WTC11 (cell line): ENCODE results near the gene CDH2. TPM values are rescaled to one million over a fixed set of nuclear protein-coding genes. Genes with fewer than 3 reads are reported as not detected.

Experiments
- ATAC-seq: fragments of 200-7000 bp; cut with Tn5 transposase; 2 replicates; pipeline ENCODE4 v1.10.0; 2021; ENCODE audit warnings: mild to moderate bottlenecking, moderate library complexity
- CTCF ChIA-PET: fragments of 300-600 bp; sonication (Branson Sonifier 250); formaldehyde crosslinking; loops from one replicate; lab custom pipeline; 2021; ENCODE audit warnings: antibody characterized with exemption; lab: Charles Lee
- POLR2A ChIA-PET: fragments of 350-600 bp; sonication (Branson Sonifier 250); formaldehyde crosslinking; loops from one replicate; lab custom pipeline; 2021; ENCODE audit warnings: antibody characterized with exemption; lab: Charles Lee
- DNase-seq: peaks from one replicate; pipeline ENCODE4 v3.0.0; 2021; ENCODE audit warnings: low spot score
- H3K27ac Mint-ChIP-seq: 2 replicates; pipeline ENCODE4 v1.8.0; 2021; ENCODE audit warnings: mixed read lengths
- H3K27me3 Mint-ChIP-seq: 2 replicates; pipeline ENCODE4 v1.8.0; 2021; ENCODE audit warnings: low read depth, mild to moderate bottlenecking, moderate library complexity, mixed read lengths
- H3K36me3 Mint-ChIP-seq: 2 replicates; pipeline ENCODE4 v1.8.0; 2021; ENCODE audit warnings: mixed read lengths
- H3K4me1 Mint-ChIP-seq: 2 replicates; pipeline ENCODE4 v1.8.0; 2022; ENCODE audit warnings: mixed read lengths
- H3K4me3 Mint-ChIP-seq: 2 replicates; pipeline ENCODE4 v1.8.0; 2021; ENCODE audit warnings: mild to moderate bottlenecking, moderate library complexity, mixed read lengths
- H3K9me3 Mint-ChIP-seq: 2 replicates; pipeline ENCODE4 v1.8.0; 2021; ENCODE audit warnings: mixed read lengths
- ETV6 ChIP-seq: sonication (generic); formaldehyde crosslinking; IDR thresholded peaks from 2 replicates; pipeline ENCODE4 v1.8.1; 2022; ENCODE audit warnings: mild to moderate bottlenecking, missing genetic modification reagents
- GABPB1 ChIP-seq: sonication (generic); formaldehyde crosslinking; IDR thresholded peaks from 2 replicates; pipeline ENCODE4 v1.8.1; 2023; ENCODE audit warnings: mild to moderate bottlenecking, missing genetic modification reagents
- GRHL2 ChIP-seq: fragments of 250-450 bp; sonication (Bioruptor Pico); IDR thresholded peaks from 2 replicates; pipeline ENCODE4 v1.8.0; 2022; ENCODE audit warnings: mild to moderate bottlenecking, moderate library complexity; ENCODE audit not compliant: insufficient replicate concordance, severe bottlenecking
- IRF2 ChIP-seq: sonication (generic); formaldehyde crosslinking; IDR thresholded peaks from 2 replicates; pipeline ENCODE4 v1.8.0; 2022; ENCODE audit warnings: low read depth, missing genetic modification reagents, borderline replicate concordance
- KAT7 ChIP-seq: sonication (generic); formaldehyde crosslinking; IDR thresholded peaks from 2 replicates; pipeline ENCODE4 v1.8.1; 2023; ENCODE audit warnings: missing genetic modification reagents, mild to moderate bottlenecking, borderline replicate concordance
- NFATC4 ChIP-seq: fragments of 250-450 bp; sonication (Bioruptor Pico); IDR thresholded peaks from 2 replicates; pipeline ENCODE4 v1.9.0; 2021; ENCODE audit warnings: mild to moderate bottlenecking
- NFE2L1 ChIP-seq: sonication (generic); formaldehyde crosslinking; IDR thresholded peaks from 2 replicates; pipeline ENCODE4 v1.8.1; 2023; ENCODE audit warnings: missing genetic modification reagents
- TEAD1 ChIP-seq: sonication (generic); formaldehyde crosslinking; IDR thresholded peaks from 2 replicates; pipeline ENCODE4 v1.8.0; 2022; ENCODE audit warnings: mild to moderate bottlenecking, missing genetic modification reagents
- total RNA-seq: library from RNA; stranded (reverse); gene quantifications from 3 replicates; pipeline ENCODE4 v1.2.3, GENCODE V29; 2021
- TF ChIP-seq, protein P1 (sequence below): fragments of 250-450 bp; sonication (Bioruptor Pico); IDR thresholded peaks from 2 replicates; pipeline ENCODE4 v1.9.0; 2021; ENCODE audit warnings: mild to moderate bottlenecking, borderline replicate concordance
- TF ChIP-seq, protein P2 (sequence below): sonication (generic); formaldehyde crosslinking; IDR thresholded peaks from 2 replicates; pipeline ENCODE4 v1.8.1; 2022; ENCODE audit warnings: mild to moderate bottlenecking, missing genetic modification reagents, moderate library complexity, borderline replicate concordance
- TF ChIP-seq, protein P3 (sequence below): sonication (generic); formaldehyde crosslinking; conservative IDR thresholded peaks from 2 replicates; pipeline ENCODE4 v1.8.1; 2023; ENCODE audit warnings: mild to moderate bottlenecking, low read depth, missing genetic modification reagents, moderate library complexity
- TF ChIP-seq, protein P4 (sequence below): sonication (generic); formaldehyde crosslinking; IDR thresholded peaks from 2 replicates; pipeline ENCODE4 v1.8.0; 2023; ENCODE audit warnings: missing genetic modification reagents
- TF ChIP-seq, protein P5 (sequence below): sonication (generic); formaldehyde crosslinking; IDR thresholded peaks from 2 replicates; pipeline ENCODE4 v1.8.1; 2022; ENCODE audit warnings: missing genetic modification reagents, borderline replicate concordance
- TF ChIP-seq, protein P6 (sequence below): fragments of 200-600 bp; IDR thresholded peaks from 2 replicates; pipeline ENCODE4 v1.8.0; 2022; ENCODE audit warnings: antibody characterized with exemption
- TF ChIP-seq, protein P7 (sequence below): sonication (generic); formaldehyde crosslinking; IDR thresholded peaks from 2 replicates; pipeline ENCODE4 v1.8.1; 2023; ENCODE audit warnings: mild to moderate bottlenecking, missing genetic modification reagents, borderline replicate concordance
- TF ChIP-seq, protein P8 (sequence below): sonication (generic); formaldehyde crosslinking; IDR thresholded peaks from 2 replicates; pipeline ENCODE4 v1.8.0; 2022; ENCODE audit warnings: mild to moderate bottlenecking, missing genetic modification reagents

Gene CDH2
- total RNA-seq, 1 experiment from 2014 or later, result 17.3 TPM

DNA sequence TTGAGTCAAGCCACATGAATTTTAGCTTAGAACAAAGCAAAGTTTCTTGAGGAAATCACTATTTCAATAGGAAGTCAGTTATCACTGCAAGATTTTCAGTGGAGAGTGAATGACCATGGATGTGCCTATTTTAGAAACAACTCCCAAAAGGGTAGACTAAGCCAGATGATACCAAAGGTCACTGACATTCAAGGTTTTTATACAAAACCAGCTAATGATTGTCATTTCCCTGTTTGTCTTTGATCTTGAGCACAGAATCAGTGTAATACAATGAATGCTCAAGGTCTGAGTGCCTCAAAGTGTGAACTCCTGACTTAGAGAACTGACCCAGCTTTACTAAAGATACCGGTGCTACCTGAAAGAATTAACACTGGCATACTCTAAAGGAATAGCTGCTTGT, 60.5 kb downstream of the CDH2 start (continued):
- TF ChIP-seq, protein P1, sequence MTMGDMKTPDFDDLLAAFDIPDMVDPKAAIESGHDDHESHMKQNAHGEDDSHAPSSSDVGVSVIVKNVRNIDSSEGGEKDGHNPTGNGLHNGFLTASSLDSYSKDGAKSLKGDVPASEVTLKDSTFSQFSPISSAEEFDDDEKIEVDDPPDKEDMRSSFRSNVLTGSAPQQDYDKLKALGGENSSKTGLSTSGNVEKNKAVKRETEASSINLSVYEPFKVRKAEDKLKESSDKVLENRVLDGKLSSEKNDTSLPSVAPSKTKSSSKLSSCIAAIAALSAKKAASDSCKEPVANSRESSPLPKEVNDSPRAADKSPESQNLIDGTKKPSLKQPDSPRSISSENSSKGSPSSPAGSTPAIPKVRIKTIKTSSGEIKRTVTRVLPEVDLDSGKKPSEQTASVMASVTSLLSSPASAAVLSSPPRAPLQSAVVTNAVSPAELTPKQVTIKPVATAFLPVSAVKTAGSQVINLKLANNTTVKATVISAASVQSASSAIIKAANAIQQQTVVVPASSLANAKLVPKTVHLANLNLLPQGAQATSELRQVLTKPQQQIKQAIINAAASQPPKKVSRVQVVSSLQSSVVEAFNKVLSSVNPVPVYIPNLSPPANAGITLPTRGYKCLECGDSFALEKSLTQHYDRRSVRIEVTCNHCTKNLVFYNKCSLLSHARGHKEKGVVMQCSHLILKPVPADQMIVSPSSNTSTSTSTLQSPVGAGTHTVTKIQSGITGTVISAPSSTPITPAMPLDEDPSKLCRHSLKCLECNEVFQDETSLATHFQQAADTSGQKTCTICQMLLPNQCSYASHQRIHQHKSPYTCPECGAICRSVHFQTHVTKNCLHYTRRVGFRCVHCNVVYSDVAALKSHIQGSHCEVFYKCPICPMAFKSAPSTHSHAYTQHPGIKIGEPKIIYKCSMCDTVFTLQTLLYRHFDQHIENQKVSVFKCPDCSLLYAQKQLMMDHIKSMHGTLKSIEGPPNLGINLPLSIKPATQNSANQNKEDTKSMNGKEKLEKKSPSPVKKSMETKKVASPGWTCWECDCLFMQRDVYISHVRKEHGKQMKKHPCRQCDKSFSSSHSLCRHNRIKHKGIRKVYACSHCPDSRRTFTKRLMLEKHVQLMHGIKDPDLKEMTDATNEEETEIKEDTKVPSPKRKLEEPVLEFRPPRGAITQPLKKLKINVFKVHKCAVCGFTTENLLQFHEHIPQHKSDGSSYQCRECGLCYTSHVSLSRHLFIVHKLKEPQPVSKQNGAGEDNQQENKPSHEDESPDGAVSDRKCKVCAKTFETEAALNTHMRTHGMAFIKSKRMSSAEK (CRISPR knock-in tag), result no peak

DNA sequence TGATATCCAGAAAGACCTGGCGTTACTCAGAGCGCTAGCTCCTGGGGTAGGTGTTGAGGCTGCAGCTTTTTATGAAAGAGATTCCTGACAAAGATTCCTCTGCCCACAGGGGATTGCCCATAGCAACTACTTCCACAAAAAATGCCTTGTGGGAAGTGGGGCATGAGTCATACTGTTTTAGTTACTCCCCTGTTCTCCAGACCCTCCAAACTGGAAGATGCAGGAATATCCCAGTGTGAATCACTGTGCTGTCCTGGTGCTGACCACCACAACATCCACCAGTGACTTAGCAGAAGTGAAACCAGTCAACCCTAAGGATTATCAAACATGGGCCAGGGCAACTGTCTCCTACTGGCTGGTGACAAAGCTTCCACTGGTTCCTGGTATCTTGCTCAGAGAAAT, 61.8 kb downstream of the CDH2 start:
- Mint-ChIP-seq H3K27ac (no peak overlapping the region), H3K9me3 (no peaks in the 10 kb centered on the region), H3K36me3 (no peaks in the 10 kb centered on the region), H3K4me3 (no peak overlapping the region), H3K4me1 (peaks cover 21% of the 10 kb centered on the region), H3K27me3 (no peaks in the 10 kb centered on the region)
- ChIA-PET CTCF (no interaction called here), POLR2A (no interaction called here)
- no peak for TF ChIP-seq ETV6
- TF ChIP-seq, protein P2, sequence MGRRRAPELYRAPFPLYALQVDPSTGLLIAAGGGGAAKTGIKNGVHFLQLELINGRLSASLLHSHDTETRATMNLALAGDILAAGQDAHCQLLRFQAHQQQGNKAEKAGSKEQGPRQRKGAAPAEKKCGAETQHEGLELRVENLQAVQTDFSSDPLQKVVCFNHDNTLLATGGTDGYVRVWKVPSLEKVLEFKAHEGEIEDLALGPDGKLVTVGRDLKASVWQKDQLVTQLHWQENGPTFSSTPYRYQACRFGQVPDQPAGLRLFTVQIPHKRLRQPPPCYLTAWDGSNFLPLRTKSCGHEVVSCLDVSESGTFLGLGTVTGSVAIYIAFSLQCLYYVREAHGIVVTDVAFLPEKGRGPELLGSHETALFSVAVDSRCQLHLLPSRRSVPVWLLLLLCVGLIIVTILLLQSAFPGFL (CRISPR knock-in tag), result no peak
- no peak for TF ChIP-seq GRHL2
- no peak for ATAC-seq
- no peak for DNase-seq

DNA sequence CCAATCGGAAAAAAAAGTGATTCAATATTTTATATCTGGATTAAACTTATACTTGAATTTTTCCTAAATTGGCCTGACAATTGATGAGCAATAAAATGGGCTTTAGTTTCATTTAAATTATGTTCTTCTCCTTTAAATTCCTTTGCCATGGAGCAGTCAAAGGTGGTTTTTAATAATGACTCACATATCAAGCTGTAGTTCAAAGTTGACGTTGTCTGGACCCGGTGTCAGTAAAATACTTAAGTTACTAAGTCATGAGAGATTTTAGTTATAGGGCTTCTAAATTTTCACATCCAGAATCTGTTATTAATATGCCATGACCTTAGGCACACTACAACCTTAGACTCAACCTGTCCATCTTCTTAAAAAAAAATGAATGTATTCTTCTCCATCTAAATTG, 62.5 kb downstream of the CDH2 start:
- Mint-ChIP-seq H3K9me3 (no peaks in the 10 kb centered on the region), H3K27ac (no peak overlapping the region), H3K36me3 (no peaks in the 10 kb centered on the region), H3K27me3 (no peaks in the 10 kb centered on the region), H3K4me1 (peaks cover 28% of the 10 kb centered on the region), H3K4me3 (no peak overlapping the region)
- CTCF ChIA-PET, result no interaction called here
- DNase-seq, result no peak
- ATAC-seq, result no peak
- POLR2A ChIA-PET, result no interaction called here
- TF ChIP-seq, protein P3, sequence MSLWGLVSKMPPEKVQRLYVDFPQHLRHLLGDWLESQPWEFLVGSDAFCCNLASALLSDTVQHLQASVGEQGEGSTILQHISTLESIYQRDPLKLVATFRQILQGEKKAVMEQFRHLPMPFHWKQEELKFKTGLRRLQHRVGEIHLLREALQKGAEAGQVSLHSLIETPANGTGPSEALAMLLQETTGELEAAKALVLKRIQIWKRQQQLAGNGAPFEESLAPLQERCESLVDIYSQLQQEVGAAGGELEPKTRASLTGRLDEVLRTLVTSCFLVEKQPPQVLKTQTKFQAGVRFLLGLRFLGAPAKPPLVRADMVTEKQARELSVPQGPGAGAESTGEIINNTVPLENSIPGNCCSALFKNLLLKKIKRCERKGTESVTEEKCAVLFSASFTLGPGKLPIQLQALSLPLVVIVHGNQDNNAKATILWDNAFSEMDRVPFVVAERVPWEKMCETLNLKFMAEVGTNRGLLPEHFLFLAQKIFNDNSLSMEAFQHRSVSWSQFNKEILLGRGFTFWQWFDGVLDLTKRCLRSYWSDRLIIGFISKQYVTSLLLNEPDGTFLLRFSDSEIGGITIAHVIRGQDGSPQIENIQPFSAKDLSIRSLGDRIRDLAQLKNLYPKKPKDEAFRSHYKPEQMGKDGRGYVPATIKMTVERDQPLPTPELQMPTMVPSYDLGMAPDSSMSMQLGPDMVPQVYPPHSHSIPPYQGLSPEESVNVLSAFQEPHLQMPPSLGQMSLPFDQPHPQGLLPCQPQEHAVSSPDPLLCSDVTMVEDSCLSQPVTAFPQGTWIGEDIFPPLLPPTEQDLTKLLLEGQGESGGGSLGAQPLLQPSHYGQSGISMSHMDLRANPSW (CRISPR knock-in tag), result no peak
- TF ChIP-seq GABPB1 (no peak), TEAD1 (CRISPR knock-in tag) (no peak), IRF2 (CRISPR knock-in tag) (no peak), NFE2L1 (CRISPR knock-in tag) (no peak), NFATC4 (CRISPR knock-in tag) (no peak), KAT7 (no peak)
- TF ChIP-seq, protein P4, sequence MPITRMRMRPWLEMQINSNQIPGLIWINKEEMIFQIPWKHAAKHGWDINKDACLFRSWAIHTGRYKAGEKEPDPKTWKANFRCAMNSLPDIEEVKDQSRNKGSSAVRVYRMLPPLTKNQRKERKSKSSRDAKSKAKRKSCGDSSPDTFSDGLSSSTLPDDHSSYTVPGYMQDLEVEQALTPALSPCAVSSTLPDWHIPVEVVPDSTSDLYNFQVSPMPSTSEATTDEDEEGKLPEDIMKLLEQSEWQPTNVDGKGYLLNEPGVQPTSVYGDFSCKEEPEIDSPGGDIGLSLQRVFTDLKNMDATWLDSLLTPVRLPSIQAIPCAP (CRISPR knock-in tag), result no peak
- TF ChIP-seq, protein P5, sequence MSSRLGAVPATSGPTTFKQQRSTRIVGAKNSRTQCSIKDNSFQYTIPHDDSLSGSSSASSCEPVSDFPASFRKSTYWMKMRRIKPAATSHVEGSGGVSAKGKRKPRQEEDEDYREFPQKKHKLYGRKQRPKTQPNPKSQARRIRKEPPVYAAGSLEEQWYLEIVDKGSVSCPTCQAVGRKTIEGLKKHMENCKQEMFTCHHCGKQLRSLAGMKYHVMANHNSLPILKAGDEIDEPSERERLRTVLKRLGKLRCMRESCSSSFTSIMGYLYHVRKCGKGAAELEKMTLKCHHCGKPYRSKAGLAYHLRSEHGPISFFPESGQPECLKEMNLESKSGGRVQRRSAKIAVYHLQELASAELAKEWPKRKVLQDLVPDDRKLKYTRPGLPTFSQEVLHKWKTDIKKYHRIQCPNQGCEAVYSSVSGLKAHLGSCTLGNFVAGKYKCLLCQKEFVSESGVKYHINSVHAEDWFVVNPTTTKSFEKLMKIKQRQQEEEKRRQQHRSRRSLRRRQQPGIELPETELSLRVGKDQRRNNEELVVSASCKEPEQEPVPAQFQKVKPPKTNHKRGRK, result no peak
- TF ChIP-seq, protein P6, sequence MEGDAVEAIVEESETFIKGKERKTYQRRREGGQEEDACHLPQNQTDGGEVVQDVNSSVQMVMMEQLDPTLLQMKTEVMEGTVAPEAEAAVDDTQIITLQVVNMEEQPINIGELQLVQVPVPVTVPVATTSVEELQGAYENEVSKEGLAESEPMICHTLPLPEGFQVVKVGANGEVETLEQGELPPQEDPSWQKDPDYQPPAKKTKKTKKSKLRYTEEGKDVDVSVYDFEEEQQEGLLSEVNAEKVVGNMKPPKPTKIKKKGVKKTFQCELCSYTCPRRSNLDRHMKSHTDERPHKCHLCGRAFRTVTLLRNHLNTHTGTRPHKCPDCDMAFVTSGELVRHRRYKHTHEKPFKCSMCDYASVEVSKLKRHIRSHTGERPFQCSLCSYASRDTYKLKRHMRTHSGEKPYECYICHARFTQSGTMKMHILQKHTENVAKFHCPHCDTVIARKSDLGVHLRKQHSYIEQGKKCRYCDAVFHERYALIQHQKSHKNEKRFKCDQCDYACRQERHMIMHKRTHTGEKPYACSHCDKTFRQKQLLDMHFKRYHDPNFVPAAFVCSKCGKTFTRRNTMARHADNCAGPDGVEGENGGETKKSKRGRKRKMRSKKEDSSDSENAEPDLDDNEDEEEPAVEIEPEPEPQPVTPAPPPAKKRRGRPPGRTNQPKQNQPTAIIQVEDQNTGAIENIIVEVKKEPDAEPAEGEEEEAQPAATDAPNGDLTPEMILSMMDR, result no peak
- TF ChIP-seq, protein P7, sequence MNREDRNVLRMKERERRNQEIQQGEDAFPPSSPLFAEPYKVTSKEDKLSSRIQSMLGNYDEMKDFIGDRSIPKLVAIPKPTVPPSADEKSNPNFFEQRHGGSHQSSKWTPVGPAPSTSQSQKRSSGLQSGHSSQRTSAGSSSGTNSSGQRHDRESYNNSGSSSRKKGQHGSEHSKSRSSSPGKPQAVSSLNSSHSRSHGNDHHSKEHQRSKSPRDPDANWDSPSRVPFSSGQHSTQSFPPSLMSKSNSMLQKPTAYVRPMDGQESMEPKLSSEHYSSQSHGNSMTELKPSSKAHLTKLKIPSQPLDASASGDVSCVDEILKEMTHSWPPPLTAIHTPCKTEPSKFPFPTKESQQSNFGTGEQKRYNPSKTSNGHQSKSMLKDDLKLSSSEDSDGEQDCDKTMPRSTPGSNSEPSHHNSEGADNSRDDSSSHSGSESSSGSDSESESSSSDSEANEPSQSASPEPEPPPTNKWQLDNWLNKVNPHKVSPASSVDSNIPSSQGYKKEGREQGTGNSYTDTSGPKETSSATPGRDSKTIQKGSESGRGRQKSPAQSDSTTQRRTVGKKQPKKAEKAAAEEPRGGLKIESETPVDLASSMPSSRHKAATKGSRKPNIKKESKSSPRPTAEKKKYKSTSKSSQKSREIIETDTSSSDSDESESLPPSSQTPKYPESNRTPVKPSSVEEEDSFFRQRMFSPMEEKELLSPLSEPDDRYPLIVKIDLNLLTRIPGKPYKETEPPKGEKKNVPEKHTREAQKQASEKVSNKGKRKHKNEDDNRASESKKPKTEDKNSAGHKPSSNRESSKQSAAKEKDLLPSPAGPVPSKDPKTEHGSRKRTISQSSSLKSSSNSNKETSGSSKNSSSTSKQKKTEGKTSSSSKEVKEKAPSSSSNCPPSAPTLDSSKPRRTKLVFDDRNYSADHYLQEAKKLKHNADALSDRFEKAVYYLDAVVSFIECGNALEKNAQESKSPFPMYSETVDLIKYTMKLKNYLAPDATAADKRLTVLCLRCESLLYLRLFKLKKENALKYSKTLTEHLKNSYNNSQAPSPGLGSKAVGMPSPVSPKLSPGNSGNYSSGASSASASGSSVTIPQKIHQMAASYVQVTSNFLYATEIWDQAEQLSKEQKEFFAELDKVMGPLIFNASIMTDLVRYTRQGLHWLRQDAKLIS, result no peak
- TF ChIP-seq, protein P8, sequence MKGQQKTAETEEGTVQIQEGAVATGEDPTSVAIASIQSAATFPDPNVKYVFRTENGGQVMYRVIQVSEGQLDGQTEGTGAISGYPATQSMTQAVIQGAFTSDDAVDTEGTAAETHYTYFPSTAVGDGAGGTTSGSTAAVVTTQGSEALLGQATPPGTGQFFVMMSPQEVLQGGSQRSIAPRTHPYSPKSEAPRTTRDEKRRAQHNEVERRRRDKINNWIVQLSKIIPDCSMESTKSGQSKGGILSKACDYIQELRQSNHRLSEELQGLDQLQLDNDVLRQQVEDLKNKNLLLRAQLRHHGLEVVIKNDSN (CRISPR knock-in tag), result no peak
